ENCODE data around the gene GARRE1. TPM values are rescaled to one million over a fixed set of nuclear protein-coding genes. Genes with fewer than 3 reads are reported as not detected.
"Not testable (repeated sequence)": the region's sequence is repeated elsewhere in the genome, so short reads cannot be mapped to it uniquely, and the experiment has no call there.

Gene GARRE1
- total and polyA plus RNA-seq, 4 donors: 6.7 to 69.0 (median 14.7) TPM

DNA sequence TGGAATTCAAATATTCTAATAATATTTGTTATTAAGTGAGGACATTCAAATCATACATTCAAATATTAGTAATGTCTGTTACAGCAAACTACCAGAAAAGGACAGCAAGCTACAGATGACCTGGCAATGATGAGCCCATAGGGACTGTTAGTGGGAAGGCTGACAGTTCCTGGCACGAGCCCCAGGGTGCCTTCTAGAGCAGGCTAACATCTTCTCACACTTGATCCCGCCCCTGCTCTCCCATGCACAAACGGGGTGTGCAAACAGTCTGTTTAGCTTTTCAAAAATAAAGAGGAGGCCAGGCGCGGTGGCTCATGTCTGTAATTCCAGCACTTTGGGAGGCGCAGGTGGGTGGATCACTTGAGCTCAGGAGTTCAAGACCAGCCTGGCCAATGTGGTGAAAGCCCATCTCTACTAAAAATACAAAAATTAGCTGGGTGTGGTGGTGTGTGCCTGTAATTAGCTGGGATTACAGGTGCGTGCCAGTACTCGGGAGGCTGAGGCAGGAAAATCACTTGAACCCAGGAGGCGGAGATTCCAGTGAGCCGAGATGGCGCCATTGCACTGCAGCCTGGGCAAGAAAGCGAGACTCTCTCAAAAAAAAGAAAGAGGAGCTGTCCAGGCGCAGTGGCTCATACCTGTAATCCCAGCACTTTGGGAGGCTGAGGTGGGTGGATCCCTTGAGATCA lies 9.6 kb upstream of the GARRE1 start:
- ATAC-seq (ENCODE audit: insufficient read depth, low FRiP score): no peak

DNA sequence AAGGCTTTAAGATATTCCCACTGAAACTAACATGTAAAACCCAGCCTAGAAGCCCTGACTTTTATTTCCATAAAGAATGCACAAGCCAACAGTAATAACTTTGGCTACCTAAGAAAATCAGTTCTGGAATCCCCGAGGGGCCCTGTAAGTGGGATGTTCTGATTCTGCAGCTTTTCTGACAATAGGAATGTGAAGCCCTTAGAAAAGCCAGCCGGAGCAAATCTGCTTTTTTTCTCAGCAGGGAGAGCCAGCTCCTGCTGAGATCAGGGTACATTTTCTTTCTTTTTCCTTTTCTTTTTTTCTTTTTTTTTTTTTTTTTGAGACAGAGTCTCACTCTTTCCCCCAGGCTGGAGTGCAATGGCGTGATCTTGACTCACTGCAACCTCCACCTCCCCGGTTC lies 8.0 kb upstream of the GARRE1 start:
- peaks cover 0 to 3% (median 0%) of the 10 kb centered on the region in 5 donors for H3K4me1 ChIP-seq (ENCODE audit: control insufficient read depth in 5 of 5, insufficient read depth in 5 of 5, low read length in 5 of 5)
- TF ChIP-seq, protein P1, sequence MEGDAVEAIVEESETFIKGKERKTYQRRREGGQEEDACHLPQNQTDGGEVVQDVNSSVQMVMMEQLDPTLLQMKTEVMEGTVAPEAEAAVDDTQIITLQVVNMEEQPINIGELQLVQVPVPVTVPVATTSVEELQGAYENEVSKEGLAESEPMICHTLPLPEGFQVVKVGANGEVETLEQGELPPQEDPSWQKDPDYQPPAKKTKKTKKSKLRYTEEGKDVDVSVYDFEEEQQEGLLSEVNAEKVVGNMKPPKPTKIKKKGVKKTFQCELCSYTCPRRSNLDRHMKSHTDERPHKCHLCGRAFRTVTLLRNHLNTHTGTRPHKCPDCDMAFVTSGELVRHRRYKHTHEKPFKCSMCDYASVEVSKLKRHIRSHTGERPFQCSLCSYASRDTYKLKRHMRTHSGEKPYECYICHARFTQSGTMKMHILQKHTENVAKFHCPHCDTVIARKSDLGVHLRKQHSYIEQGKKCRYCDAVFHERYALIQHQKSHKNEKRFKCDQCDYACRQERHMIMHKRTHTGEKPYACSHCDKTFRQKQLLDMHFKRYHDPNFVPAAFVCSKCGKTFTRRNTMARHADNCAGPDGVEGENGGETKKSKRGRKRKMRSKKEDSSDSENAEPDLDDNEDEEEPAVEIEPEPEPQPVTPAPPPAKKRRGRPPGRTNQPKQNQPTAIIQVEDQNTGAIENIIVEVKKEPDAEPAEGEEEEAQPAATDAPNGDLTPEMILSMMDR (IDR thresholded peaks at IDR 0.05; ENCODE audit: control extremely low read depth, extremely low read depth): no peak
- H3K27me3 ChIP-seq (ENCODE audit: control insufficient read depth in 3 of 3, insufficient read depth in 3 of 3, low read length in 2 of 3): no peaks in the 10 kb centered on the region
- ATAC-seq (ENCODE audit: insufficient read depth, low FRiP score) (no peak), DNase-seq (no peak)
- no peaks in the 10 kb centered on the region for H3K9me3 ChIP-seq (ENCODE audit: control insufficient read depth in 4 of 4, insufficient read depth in 3 of 4, low read length in 3 of 4)
- no peak overlapping the region for H3K27ac ChIP-seq (ENCODE audit: low read depth in 1 of 2, low read length in 1 of 2)
- H3K9ac ChIP-seq (ENCODE audit: insufficient read depth in 1 of 2, low read length in 2 of 2): no peak overlapping the region
- no peaks in the 10 kb centered on the region for H3K36me3 ChIP-seq (ENCODE audit: control insufficient read depth in 4 of 4, insufficient read depth in 4 of 4, low read length in 4 of 4)
- no peak overlapping the region for H3K4me3 ChIP-seq
- 79 to 83% methylated on average over 4 of the region's 4 CpGs for WGBS, 2 donors

More for the DNA sequence above, 9.6 kb upstream of the GARRE1 start:
- H3K4me1 ChIP-seq (ENCODE audit: control insufficient read depth in 5 of 5, insufficient read depth in 5 of 5, low read length in 5 of 5): peaks cover 0 to 3% (median 0%) of the 10 kb centered on the region in 5 donors
- H3K9me3 ChIP-seq (ENCODE audit: control insufficient read depth in 4 of 4, insufficient read depth in 3 of 4, low read length in 3 of 4): no peaks in the 10 kb centered on the region
- DNase-seq: peak in 1 of 3 donors; percentile 36
- H3K9ac ChIP-seq (ENCODE audit: insufficient read depth in 1 of 2, low read length in 2 of 2): no peak overlapping the region
- no peaks in the 10 kb centered on the region for H3K36me3 ChIP-seq (ENCODE audit: control insufficient read depth in 4 of 4, insufficient read depth in 4 of 4, low read length in 4 of 4)
- no peak overlapping the region for H3K27ac ChIP-seq (ENCODE audit: low read depth in 1 of 2, low read length in 1 of 2)
- H3K27me3 ChIP-seq (ENCODE audit: control insufficient read depth in 3 of 3, insufficient read depth in 3 of 3, low read length in 2 of 3): no peaks in the 10 kb centered on the region
- 80 to 88% methylated on average over 13 of the region's 13 CpGs for WGBS, 2 donors
- H3K4me3 ChIP-seq: no peak overlapping the region
- TF ChIP-seq, protein P1 (IDR thresholded peaks at IDR 0.05; ENCODE audit: control extremely low read depth, extremely low read depth): no peak

DNA sequence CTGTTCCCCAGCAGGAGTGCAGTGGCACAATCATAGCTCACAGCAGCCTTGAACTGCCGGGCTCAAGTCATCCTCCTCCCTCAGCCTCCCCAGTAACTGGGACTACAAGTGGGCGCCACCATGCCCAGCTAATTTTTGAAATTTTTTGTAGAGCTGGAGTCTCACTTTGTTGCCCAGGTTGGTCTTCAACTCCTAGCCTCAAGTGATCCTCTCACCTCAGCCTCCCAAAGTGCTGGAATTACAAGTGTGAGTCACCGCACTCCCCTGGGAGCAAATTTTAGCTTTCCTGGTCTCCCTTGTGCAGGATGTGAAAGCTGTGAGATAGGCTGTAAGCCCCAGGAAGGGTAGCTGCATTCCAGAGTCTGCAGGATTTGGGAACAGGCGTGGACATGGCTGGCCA lies 5.4 kb upstream of the GARRE1 start:
- Histone ChIP-seq H3K9me3 (ENCODE audit: control insufficient read depth in 4 of 4, insufficient read depth in 3 of 4, low read length in 3 of 4) (no peaks in the 10 kb centered on the region), H3K4me1 (ENCODE audit: control insufficient read depth in 5 of 5, insufficient read depth in 5 of 5, low read length in 5 of 5) (peaks cover 0 to 3% (median 0%) of the 10 kb centered on the region in 5 donors), H3K36me3 (ENCODE audit: control insufficient read depth in 4 of 4, insufficient read depth in 4 of 4, low read length in 4 of 4) (no peaks in the 10 kb centered on the region), H3K27ac (ENCODE audit: low read depth in 1 of 2, low read length in 1 of 2) (no peak overlapping the region), H3K27me3 (ENCODE audit: control insufficient read depth in 3 of 3, insufficient read depth in 3 of 3, low read length in 2 of 3) (no peaks in the 10 kb centered on the region), H3K4me3 (no peak overlapping the region), H3K9ac (ENCODE audit: insufficient read depth in 1 of 2, low read length in 2 of 2) (no peak overlapping the region)
- ATAC-seq (ENCODE audit: insufficient read depth, low FRiP score) (no peak), DNase-seq (no peak)
- TF ChIP-seq, protein P1 (IDR thresholded peaks at IDR 0.05; ENCODE audit: control extremely low read depth, extremely low read depth): no peak
- 88 to 92% methylated on average over 4 of the region's 4 CpGs for WGBS, 2 donors

DNA sequence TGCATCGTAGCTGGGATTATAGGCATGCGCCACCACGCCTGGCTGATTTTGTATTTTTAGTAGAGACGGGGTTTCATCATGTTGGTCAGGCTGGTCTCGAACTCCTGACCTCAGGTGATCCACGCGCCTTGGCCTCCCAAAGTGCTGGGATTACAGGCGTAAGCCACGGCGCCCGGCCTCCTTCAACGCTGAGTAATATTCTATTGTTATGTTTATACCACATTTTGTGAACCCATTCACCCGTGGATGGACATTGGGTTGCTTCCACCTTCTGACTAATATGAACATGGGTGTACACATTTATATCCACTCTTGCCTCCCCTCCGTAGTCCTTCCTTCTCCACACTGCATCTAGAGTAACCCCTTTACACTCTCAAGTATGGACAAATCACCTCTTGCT lies 1.2 kb upstream of the GARRE1 start:
- H3K27ac ChIP-seq (ENCODE audit: low read depth in 1 of 2, low read length in 1 of 2); H3K4me3 ChIP-seq; H3K9me3 ChIP-seq (ENCODE audit: control insufficient read depth in 4 of 4, insufficient read depth in 3 of 4, low read length in 3 of 4); DNase-seq; H3K36me3 ChIP-seq (ENCODE audit: control insufficient read depth in 4 of 4, insufficient read depth in 4 of 4, low read length in 4 of 4); H3K27me3 ChIP-seq (ENCODE audit: control insufficient read depth in 3 of 3, insufficient read depth in 3 of 3, low read length in 2 of 3); H3K9ac ChIP-seq (ENCODE audit: insufficient read depth in 1 of 2, low read length in 2 of 2); ATAC-seq (ENCODE audit: insufficient read depth, low FRiP score): not testable (repeated sequence)
- H3K4me1 ChIP-seq (ENCODE audit: control insufficient read depth in 5 of 5, insufficient read depth in 5 of 5, low read length in 5 of 5): peaks cover 0 to 13% (median 4%) of the 10 kb centered on the region in 5 donors
- 95% methylated on average over 14 of the region's 14 CpGs for WGBS, 2 donors

DNA sequence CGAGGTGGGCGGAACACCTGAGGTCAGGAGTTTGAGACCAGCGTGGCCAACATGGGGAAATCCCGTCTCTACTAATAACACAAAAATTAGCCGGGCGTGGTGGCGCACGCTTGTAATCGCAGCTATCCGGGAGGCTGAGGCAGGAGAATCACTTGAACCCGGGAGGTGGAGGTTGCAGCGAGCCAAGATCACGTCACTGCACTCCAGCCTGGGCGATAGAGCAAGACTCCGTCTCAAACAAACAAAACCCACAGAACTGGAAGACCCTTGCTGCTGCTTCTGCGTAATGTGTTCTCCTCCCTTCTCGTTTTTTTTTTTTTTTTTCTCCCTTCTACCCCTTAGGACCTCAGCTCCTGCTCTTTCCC lies 691 bp upstream of the GARRE1 start:
- not testable (repeated sequence) for H3K36me3 ChIP-seq (ENCODE audit: control insufficient read depth in 4 of 4, insufficient read depth in 4 of 4, low read length in 4 of 4); H3K9me3 ChIP-seq (ENCODE audit: control insufficient read depth in 4 of 4, insufficient read depth in 3 of 4, low read length in 3 of 4); H3K27me3 ChIP-seq (ENCODE audit: control insufficient read depth in 3 of 3, insufficient read depth in 3 of 3, low read length in 2 of 3); ATAC-seq (ENCODE audit: insufficient read depth, low FRiP score)
- 59 to 72% methylated on average over 17 of the region's 17 CpGs for WGBS, 2 donors
- peak in 1 of 3 donors; percentile 32 for DNase-seq
- Histone ChIP-seq H3K4me1 (ENCODE audit: control insufficient read depth in 5 of 5, insufficient read depth in 5 of 5, low read length in 5 of 5) (peaks cover 0 to 13% (median 4%) of the 10 kb centered on the region in 5 donors), H3K4me3 (peak overlapping the region; percentile 95), H3K27ac (ENCODE audit: low read depth in 1 of 2, low read length in 1 of 2) (peak overlapping the region; percentile 88 to 98), H3K9ac (ENCODE audit: insufficient read depth in 1 of 2, low read length in 2 of 2) (peak overlapping the region; percentile 69 to 90)

Data from lung (tissue), 12 donors.